NT2/D1 (cell line): ENCODE measurements around the gene SLC25A30.
"Not testable (repeated sequence)": the region's sequence is repeated elsewhere in the genome, so short reads cannot be mapped to it uniquely, and the experiment has no call there.

Experiments used
- DNase-seq: peaks from one replicate; pipeline ENCODE4 v3.0.0-alpha.2; 2011; ENCODE audit warnings: low read depth, low spot score
- H3K27me3 ChIP-seq: 2 replicates; pipeline ENCODE4 v1.6.0; 2011; ENCODE audit warnings: mild to moderate bottlenecking; ENCODE audit not compliant: insufficient read length, insufficient read depth
- H3K36me3 ChIP-seq: 2 replicates; pipeline ENCODE4 v1.6.1; 2011; ENCODE audit warnings: mild to moderate bottlenecking, low read length, mixed read lengths; ENCODE audit not compliant: insufficient read depth, insufficient read length
- H3K4me1 ChIP-seq: 2 replicates; pipeline ENCODE4 v1.5.1; 2011; ENCODE audit not compliant: insufficient read depth, insufficient read length
- H3K4me3 ChIP-seq: 2 replicates; pipeline ENCODE4 v1.5.1; 2011; ENCODE audit warnings: low read depth; ENCODE audit not compliant: insufficient read length
- H3K9ac ChIP-seq: 2 replicates; pipeline ENCODE4 v1.6.0; 2011; ENCODE audit warnings: low read depth; ENCODE audit not compliant: insufficient read length
- H3K9me3 ChIP-seq: 2 replicates; pipeline ENCODE4 v1.5.1; 2011; ENCODE audit warnings: mild to moderate bottlenecking, low read length; ENCODE audit not compliant: insufficient read depth
- SUZ12 ChIP-seq: IDR thresholded peaks from 2 replicates; pipeline ENCODE4 v1.6.1; 2011; ENCODE audit not compliant: insufficient read length, insufficient read depth; ENCODE audit errors: extremely low read depth
- YY1 ChIP-seq: IDR thresholded peaks from 2 replicates; pipeline ENCODE4 v1.6.1; 2011; ENCODE audit not compliant: insufficient read length, insufficient read depth
- ZNF274 ChIP-seq: IDR thresholded peaks from 2 replicates; pipeline ENCODE4 v1.6.1; 2011; ENCODE audit warnings: mild to moderate bottlenecking, low read depth, low read length

SLC25A30 gene

GRCh38 chr13:45422731-45423292 is 4.6 kb upstream of the SLC25A30 start:
- no peak for TF ChIP-seq YY1
- TF ChIP-seq SUZ12, result no peak
- no peak for TF ChIP-seq ZNF274
- Histone ChIP-seq H3K4me3 (no peak overlapping the region), H3K4me1 (no peaks in the 10 kb centered on the region), H3K9ac (no peak overlapping the region), H3K9me3 (no peaks in the 10 kb centered on the region), H3K36me3 (no peaks in the 10 kb centered on the region), H3K27me3 (no peaks in the 10 kb centered on the region)
- DNase-seq, result no peak

DNA sequence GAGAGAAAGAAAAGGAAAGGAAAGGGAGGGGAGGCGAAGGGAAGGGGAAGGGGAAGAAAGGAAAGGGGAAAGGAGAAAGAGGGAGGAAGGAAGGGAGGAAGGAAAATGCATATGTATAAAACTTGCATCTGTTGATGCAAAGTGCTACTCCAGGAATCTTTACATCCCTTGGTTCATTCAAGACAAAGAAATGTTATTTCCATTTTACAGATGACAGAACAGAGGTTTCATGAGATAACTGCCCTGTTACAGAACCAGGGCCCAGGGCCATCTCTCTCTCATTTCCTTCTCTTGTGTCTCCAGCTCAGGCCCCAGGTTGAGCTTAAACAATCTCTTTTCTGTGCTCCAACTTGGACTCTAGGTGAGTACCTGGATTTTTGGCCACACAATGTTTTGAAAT is 1.8 kb upstream of the SLC25A30 start:
- TF ChIP-seq SUZ12 (no peak), YY1 (no peak), ZNF274 (no peak)
- H3K4me1 ChIP-seq, result no peaks in the 10 kb centered on the region
- no peak overlapping the region for H3K9ac ChIP-seq
- H3K27me3 ChIP-seq, result no peaks in the 10 kb centered on the region
- H3K36me3 ChIP-seq, result no peaks in the 10 kb centered on the region
- DNase-seq, result no peak
- H3K9me3 ChIP-seq, result no peaks in the 10 kb centered on the region
- no peak overlapping the region for H3K4me3 ChIP-seq

DNA sequence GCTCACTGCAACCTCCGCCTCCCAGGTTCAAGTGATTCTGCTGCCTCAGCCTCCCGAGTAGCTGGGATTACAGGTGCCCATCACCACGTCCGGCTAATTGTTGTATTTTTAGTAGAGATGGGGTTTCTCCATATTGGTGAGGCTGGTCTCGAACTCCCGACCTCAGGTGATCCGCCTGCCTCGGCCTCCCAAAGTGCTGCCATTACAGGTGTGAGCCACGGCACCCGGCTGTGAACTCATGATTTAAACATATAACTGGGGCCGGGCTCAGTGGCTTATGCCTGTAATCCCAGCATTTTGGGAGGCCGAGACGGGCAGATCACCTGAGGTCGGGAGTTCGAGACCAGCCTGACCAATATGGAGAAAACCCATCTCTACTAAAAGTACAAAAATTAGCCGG is 1.2 kb upstream of the SLC25A30 start:
- H3K4me3 ChIP-seq, H3K27me3 ChIP-seq, H3K9ac ChIP-seq, H3K9me3 ChIP-seq, DNase-seq, H3K4me1 ChIP-seq, H3K36me3 ChIP-seq: not testable (repeated sequence)

DNA sequence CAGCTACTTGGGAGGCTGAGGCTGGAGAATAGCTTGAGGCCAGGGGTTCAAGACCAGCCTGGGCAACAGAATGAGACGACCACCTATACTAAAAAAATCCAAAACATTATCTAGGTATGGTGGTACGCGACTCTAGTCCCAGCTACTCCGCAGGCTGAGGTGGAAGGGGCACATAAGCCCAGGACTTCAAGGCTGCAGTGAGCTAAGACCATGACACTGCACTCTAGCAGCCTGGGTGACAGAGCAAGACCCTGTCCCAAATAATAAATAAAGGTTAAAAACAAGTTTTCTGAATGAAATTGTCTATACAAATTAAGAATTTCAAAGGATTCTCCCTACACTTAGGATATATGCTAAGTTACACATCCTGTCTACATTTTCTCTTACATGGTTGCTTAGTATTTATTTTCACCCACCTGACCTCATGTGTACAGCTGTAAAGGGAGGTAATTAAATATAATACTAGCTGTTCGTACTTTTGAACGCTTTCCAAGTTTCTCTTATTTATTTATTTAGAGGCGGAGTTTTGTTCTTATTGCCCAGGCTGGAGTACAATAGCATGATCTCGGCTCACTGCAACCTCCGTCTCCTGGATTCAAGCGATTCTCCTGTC is 1.6 kb downstream of the SLC25A30 start:
- H3K9ac ChIP-seq, result no peak overlapping the region
- H3K27me3 ChIP-seq, result no peaks in the 10 kb centered on the region
- H3K4me1 ChIP-seq, result no peaks in the 10 kb centered on the region
- TF ChIP-seq ZNF274 (no peak), SUZ12 (no peak), YY1 (no peak)
- H3K36me3 ChIP-seq, result no peaks in the 10 kb centered on the region
- no peak for DNase-seq
- peak overlapping the region; percentile 71 for H3K4me3 ChIP-seq
- H3K9me3 ChIP-seq, result no peaks in the 10 kb centered on the region

GRCh38 chr13:45415112-45415511 is 3.1 kb downstream of the SLC25A30 start:
- Histone ChIP-seq H3K4me1 (no peaks in the 10 kb centered on the region), H3K9me3 (no peaks in the 10 kb centered on the region), H3K4me3 (no peak overlapping the region), H3K36me3 (peaks cover 6% of the 10 kb centered on the region), H3K9ac (no peak overlapping the region), H3K27me3 (no peaks in the 10 kb centered on the region)
- DNase-seq, result no peak
- no peak for TF ChIP-seq SUZ12
- TF ChIP-seq YY1, result no peak
- no peak for TF ChIP-seq ZNF274

GRCh38 chr13:45413826-45414307 is 4.3 kb downstream of the SLC25A30 start:
- no peaks in the 10 kb centered on the region for H3K4me1 ChIP-seq
- no peak overlapping the region for H3K9ac ChIP-seq
- TF ChIP-seq ZNF274 (no peak), YY1 (no peak), SUZ12 (no peak)
- H3K9me3 ChIP-seq, result no peaks in the 10 kb centered on the region
- no peak overlapping the region for H3K4me3 ChIP-seq
- peaks cover 12% of the 10 kb centered on the region for H3K36me3 ChIP-seq
- no peaks in the 10 kb centered on the region for H3K27me3 ChIP-seq
- no peak for DNase-seq

GRCh38 chr13:45412274-45413049 is 5.7 kb downstream of the SLC25A30 start:
- Histone ChIP-seq H3K4me1 (no peaks in the 10 kb centered on the region), H3K36me3 (peaks cover 26% of the 10 kb centered on the region), H3K9ac (no peak overlapping the region), H3K9me3 (no peaks in the 10 kb centered on the region), H3K4me3 (no peak overlapping the region), H3K27me3 (no peaks in the 10 kb centered on the region)
- TF ChIP-seq ZNF274 (no peak), YY1 (no peak), SUZ12 (no peak)
- no peak for DNase-seq
